ENCODE measurements around the gene TRIM44.

GRCh38 chr11:35626501-35626900 is 36.1 kb upstream of the TRIM44 start:
- TF ChIP-seq CTCF (IDR thresholded peaks at IDR 0.05): no peak
- TF ChIP-seq HMGXB4 (CRISPR knock-in tag; IDR thresholded peaks at IDR 0.05; ENCODE audit: borderline replicate concordance): no peak
- no peak for TF ChIP-seq ZFP36 (IDR thresholded peaks at IDR 0.05; ENCODE audit: borderline replicate concordance, partially characterized antibody)
- TF ChIP-seq RFX5 (IDR thresholded peaks at IDR 0.05): no peak
- no peak for TF ChIP-seq MAZ (IDR thresholded peaks at IDR 0.05; ENCODE audit: borderline replicate concordance, low read depth, low read length)
- no peak for TF ChIP-seq PBX3 (IDR thresholded peaks at IDR 0.05)
- TF ChIP-seq RAD21 (conservative IDR thresholded peaks at IDR 0.05 in 1 of 2, IDR thresholded peaks at IDR 0.05 in 1 of 2): no peak
- TF ChIP-seq SMC3 (IDR thresholded peaks at IDR 0.05): no peak
- TF ChIP-seq REST (IDR thresholded peaks at IDR 0.05): no peak

Measured in A549 (cell line).